Activated gamma-delta T cell treated with Interleukin-2 at 50 U/mL for 16 hours (primary cell): ENCODE results near the gene KNSTRN.
A peak's percentile ranks its signal among the peaks of the same experiment; 100 is the strongest.

Experiments used
- DNase-seq: peaks from one replicate; pipeline ENCODE4 v3.0.0-alpha.2; 2020

The KNSTRN gene

DNA sequence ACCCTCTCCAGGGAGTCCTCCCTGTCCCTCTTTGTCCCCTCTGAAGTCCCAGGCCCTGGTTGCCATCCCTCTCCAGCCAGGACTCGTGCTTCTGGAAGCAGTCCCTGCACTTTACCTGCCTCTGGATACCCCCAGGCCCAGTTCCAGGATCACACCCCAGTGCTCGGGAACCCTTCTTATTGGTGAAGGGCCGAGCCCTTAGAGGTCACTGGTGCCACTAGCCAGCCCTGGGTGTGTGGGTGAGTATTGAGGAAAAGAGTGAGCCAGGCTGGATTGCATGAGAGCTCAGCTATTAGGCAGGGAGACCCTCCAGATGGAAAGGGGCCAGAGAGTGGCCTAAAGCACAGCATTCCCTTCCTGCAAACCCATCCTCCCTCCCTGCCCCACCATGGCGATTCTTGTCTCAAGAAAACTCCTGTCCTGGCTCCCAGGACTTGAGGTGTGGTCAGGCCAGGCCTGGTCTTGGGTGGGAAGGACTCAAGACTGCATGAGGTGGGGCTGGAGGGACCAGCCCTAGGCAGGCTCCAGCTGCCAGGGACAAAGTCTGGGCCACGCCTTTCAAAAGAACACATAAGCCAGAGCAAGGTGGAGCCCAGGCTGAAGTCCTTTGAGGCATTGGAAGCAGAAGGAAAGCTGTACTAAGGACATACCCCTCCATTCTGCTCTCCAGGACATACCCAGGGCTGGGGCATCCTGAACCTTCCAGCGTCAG lies 36.5 kb upstream of the KNSTRN start:
- no peak for DNase-seq

DNA sequence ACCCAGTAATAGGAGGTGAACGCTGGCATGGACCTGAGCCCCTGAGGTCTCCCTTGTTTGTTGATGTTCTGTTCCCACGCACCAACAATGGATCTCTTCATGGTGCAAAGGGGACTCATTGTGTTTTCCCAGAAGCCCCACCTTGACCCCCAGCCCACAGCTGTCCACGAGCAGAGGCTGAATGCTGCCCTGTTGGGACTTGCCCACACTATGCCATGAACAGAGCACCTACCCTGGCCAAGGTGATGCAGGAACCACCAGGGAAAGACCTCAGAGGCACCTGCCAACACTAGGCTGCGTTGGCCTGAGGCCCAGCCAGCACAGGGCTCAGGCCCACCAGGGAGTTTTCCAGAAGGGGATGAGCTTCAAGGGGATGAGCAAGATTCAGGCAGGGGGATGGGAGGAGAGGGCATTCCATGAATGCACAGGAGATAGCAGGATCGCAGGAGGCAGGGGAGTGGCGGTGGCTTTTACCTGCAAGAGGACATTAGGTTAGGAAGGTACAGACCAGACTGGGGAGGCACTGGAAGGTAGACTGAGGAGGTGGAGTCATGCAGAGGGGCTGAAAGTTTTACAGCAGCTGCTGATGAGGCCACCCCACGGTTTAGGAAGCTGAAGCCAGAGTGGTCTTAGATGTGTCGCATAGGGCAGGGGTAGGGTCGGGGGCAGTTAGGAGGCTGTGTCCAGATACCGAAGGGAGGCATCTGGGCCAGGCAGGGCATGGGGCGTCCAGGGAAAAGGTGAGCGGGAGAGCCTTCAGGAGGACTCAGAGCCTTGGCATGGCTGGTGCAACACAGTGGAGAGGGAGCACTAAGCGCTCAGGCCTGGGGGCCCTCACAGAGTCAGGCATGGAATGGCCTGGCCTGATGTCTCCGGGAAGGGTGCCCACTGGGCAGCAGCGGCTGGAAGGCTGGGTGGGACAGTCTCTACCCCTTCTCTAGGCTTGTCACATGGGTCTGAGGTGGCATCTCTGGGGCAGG lies 35.7 kb upstream of the KNSTRN start:
- DNase-seq = no peak

GRCh38 chr15:40347559-40348473 lies 34.7 kb upstream of the KNSTRN start:
- DNase-seq = no peak

GRCh38 chr15:40348474-40348870 lies 34.0 kb upstream of the KNSTRN start:
- no peak for DNase-seq

DNA sequence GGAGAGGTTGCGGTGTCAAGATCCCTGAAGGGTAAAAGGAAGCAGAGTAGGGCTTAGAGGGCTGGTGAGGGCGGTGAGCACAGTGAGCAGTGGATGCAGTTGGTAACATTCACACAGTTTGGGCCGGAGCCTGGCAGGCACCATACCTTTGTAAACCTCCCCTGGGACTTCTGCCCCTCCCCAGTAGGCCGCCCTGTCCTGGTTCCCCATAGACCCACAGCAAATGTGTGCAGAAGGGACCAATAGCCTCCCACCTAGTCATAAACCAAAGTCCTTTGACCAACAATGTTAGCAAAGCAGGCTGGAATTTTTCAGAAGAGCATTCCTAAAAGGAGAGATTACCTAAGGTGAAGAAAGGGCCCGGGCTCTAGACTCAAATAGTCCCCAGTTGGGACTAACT lies 33.4 kb upstream of the KNSTRN start:
- DNase-seq = no peak

DNA sequence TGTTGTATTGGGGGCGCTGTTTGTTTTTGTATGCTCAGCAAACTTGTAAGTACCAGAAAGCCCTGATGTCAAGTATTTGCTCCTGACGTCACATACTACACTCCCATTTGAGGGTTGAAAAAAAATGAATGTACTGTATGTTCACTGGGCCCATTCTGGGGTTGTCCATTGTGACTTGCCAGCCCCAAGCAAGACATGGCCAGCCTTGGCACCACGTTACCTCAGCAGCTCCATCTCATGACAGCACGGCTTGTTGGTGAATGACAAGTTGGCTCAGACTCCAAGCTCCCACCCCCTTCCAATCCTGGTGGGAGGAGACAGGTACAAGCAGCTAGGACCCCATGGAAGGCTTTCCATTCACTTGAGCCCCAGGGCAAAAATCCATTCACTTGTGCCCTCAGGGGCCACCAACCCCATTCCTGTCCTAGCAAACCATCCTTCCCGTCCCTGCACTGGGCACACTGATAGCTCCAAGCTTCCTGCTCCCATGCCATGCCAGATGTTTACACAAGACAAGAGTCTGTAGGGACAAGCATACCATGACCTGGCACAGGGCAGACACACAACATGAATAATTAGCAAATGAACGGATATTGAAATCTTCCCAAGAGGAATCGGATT lies 30.1 kb upstream of the KNSTRN start:
- DNase-seq = no peak

- DNase-seq = no peak
Measured at GRCh38 chr15:40353697-40354096, 28.8 kb upstream of the KNSTRN start.

DNA sequence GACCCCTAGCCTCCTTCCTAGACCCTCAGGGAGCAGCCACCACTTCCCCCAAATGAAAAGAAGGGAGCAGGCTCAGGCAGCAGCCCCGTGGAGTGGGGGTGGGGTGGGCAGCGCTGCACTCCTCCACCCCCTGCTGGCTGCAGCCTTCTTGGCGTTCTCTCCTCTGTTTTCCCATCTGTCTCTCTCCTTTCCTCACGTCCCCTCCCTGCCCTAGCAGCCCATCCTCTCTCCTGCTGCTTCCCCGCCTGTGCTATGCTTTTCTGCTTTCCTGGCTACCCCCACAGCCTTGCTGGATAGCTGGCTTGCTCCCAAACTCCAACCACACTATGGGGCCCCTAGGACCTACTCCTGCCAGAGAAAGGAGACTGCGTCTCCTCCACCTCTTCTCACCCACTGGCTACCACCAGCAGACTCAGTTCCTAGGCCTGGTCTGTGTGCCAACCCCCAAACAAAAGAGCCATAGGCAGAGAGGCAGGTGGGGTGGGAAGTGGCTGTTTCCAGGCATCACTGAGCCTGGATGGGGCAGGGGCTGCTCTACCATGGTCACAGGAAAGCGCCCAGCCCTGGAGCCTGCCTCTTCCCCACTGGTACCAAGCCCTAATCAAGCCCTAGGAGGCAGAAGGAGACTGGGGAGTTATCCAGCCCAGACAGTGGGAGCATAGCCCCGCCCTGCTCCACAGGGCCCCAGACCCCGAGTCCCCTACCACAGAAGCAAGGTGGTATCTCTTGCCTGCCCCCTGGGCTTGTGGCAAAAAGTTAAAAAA lies 27.9 kb upstream of the KNSTRN start:
- no peak for DNase-seq

DNA sequence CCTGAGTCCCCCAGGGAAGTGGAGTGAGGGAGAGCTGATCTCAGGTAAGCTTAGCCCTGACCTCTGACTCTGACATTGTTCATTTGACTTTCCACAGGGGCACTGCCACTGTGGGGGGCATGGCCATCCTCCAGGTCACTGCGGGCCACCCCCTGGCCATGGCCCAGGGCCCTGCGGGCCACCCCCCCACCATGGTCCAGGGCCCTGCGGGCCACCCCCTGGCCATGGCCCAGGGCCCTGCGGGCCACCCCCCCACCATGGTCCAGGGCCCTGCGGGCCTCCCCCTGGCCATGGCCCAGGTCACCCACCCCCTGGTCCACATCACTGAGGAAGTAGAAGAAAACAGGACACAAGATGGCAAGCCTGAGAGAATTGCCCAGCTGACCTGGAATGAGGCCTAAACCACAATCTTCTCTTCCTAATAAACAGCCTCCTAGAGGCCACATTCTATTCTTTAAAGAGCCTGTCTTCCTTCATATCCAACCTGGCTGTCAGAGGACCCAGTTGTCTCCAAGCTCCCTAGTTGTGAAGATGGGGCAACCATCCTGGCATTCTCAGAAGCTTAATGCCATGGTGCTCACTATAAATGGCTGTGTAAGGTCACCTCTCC lies 26.4 kb upstream of the KNSTRN start:
- no peak for DNase-seq

DNA sequence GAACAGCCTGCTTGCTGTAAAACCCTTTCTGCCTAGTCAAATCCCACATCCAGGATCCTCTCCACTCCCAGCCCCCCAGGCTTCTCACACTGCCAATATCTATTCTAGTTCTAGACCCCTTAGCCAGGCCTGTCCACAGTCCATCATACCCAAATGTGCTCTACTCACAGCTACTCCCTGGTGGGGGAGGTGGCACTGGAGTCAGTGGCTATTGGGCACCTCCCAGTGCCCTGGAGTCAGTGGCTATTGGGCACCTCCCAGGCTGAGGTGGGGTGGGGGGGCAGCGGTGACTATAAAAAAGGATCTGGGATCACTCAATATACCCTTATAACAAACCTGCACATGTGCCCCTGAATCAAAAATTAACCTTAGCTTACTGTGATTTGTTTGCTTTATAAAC lies 25.3 kb upstream of the KNSTRN start:
- no peak for DNase-seq

DNA sequence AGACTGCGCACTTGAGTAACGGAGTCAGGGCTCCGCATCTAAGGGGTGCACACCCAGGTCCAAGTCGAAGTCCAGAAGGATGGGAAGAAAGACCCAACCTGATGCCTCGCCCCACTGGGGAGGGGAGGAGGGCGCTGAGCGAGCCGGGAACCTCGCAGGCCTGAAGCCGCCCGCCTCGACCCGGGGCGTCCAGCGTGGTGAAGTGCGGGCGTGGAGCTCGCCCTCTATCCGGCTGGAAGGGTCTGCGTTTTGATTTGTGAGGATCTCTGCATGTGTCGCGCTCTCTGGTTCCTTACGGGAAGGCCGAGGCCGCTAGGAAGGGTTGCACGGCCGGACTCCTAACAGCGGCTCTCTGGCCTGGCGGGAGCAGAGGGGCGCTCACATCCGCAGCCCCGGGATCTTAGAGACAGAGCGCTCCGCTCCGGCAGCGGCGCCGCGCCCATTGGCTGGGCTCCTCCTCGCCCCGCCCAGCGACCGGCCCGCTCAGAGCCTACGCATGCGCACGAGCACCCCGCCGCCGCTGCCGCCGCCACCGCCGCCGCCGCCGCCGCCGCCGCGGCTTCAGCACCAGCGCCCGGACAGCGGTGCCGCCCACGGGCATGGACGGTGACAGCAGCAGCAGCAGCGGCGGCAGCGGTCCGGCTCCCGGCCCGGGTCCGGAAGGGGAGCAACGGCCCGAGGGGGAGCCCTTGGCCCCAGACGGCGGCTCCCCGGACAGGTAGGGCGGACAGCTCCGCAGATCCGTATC lies 24.6 kb upstream of the KNSTRN start, which contains the start of gene DISP2:
Gene DISP2 (plus strand): TSS at position 497 of the 748 bp plus-strand sequence. CDS start 103 bp downstream, at position 600.
- peak; percentile 84 for DNase-seq

DNA sequence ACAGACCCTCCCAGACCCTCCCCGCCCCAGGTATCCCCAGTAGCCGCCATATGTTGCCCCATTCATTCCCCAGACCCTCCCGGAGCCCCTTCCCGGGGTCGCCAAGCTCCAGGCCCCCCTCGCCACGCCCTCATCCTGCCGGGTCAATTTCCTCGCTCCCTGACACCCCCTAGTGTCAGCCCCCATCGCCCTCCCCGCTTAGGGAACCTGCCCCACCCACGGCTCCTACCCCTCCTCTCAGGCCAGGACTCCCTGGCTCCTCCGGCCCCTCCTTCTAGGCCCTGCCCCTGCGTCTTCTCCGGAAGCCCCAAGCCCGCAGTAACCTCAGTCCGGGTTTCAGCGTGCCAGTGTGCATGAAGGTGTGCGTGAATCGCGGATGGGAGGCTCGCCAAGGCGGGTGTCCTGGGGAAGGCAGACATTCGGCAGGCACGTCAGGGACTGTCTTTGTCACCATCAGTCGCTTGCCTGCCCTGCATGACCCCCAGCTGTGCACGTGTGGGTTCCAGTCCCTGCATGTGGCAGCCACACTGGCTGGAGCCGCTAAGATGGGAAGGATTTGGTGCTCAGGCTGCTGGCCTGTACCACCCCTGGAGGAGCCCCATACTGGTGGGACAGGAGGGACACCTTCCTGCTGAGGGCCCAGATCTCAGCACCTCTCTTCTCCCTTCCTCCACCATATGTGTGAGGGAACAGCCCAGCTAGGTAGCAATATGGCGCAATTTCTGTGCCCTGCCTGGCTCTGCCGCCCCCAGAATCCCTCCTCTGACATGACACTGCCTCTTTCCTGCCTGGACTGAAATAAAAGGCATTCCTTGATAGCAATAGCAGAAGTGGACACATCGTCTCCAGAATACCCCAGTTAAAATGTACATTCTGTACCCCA lies 23.8 kb upstream of the KNSTRN start:
- DNase-seq = peak; percentile 40

DNA sequence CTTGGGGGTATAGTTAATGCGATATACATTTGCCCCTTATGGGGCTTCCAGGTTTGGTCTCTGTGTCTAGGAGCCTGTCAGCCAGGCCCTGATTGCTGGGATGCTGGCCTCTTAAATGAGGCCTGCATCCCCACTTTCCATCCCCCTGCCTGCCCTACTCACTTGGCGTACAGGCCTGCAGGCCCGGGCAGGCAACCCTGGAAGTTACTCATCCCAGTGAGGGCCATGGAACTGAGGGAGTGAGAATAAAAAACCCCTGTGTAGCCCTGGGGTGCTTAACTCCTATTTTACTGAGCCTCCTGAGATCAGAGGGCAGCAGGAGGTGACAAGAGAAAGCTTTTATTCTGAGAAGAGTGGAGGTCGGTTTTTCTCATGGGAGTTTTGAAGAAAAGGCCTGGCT lies 22.5 kb upstream of the KNSTRN start:
- no peak for DNase-seq

- no peak for DNase-seq
Measured at GRCh38 chr15:40361640-40362039, 20.9 kb upstream of the KNSTRN start.

DNA sequence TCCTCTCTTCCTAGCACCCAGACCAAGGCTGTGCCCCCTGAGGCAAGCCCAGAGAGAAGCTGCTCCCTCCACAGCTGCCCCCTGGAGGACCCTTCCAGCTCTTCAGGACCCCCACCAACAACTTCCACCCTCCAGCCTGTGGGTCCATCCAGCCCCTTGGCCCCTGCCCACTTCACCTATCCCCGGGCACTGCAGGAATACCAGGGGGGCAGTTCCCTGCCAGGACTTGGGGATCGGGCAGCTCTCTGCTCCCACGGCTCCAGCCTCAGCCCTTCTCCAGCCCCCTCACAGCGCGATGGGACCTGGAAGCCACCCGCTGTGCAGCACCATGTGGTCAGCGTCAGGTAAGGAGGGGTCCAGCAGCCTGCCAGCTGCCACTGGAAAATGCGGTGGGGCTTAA lies 18.9 kb upstream of the KNSTRN start:
- no peak for DNase-seq

DNA sequence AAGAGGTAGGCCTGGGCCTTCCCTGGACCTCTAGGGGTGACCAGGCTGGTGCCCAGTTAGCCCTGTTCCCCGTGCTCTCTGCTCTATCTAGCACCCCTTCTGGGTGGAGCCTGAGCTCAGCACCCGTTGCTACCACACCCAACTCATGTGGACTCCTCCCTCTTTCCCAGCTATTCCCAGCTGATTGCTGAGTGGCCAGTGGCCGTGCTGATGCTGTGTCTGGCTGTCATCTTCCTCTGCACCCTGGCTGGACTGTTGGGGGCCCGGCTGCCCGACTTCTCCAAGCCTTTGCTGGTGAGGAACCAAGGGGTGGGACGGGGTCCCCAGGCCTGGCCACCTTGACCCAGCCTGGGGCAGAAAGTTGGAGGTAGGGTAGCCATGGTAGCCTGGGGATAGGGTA lies 18.3 kb upstream of the KNSTRN start:
- DNase-seq = no peak

GRCh38 chr15:40365016-40365415 lies 17.5 kb upstream of the KNSTRN start:
- DNase-seq = no peak

DNA sequence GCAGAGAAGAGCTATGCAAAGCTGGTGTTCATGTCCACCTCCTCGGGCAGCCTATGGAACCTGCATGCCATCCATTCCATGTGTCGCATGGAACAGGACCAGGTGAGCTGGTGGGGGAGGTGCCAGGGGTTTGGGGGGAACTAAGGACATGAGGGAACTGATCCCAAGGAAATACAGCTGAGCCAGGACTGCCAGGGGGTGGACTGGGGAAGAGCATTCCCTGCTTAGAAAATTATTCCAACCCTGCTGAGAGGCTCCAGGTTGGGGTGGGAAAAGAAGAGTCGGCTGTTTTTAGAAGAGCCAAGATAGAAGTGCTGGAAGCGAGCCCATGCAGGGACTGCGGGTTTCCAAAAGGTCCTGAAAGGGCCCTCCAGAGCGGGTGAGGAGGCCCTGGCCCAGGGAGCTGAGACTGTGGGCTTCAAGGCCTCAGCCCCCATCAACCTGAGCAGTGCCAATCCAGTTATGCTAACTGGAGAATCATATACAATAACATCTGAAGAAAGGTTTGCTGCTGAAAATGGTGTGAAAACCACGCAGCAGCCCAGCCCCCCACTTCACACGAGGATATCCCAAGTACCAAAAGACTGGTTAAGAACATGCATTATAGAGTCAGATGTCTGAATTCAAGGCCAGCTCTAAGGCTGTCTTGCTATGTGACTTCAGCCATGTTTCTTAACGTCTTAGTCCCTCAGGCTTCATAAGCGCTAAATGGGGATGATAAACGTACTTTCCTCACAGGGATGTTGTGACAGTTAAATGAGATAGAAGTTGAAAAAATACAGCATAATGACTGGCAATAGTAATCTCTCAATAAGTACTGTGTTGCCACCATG lies 16.7 kb upstream of the KNSTRN start:
- DNase-seq = no peak
